ENCODE data around the gene SYT9. TPM values are rescaled to one million over a fixed set of nuclear protein-coding genes. Genes with fewer than 3 reads are reported as not detected.

SYT9 gene
- polyA plus RNA-seq, 3 donors: not detected

DNA sequence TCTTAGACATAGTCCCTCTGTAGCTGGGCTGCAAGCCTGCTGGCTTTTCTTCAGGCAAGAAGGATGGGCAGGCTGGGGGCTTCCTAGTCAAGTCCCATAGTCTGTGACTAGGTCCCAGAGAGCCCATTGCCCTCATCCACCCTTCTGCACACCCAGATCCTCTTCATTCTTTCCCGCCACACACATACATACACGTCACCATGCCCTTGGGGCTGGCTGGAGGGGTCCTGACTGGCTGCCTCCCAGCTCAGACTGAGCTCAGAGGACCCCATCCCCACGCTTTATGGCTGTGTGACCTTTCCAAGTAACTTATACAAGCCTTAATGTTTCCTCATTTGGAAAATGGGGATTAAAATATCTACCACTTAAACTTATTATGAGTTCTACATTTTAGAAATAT, 248.5 kb downstream of the SYT9 start:
- no peak overlapping the region for H3K27ac Mint-ChIP-seq
- H3K9me3 ChIP-seq (replicated peaks in 1 of 2; ENCODE audit: control insufficient read depth in 1 of 2, insufficient read depth in 1 of 2, low read length in 2 of 2): no peaks in the 10 kb centered on the region
- no peak overlapping the region for H3K4me2 ChIP-seq (replicated peaks; ENCODE audit: extremely low read depth, low read length, poor library complexity, severe bottlenecking)
- intact Hi-C loops (cut with micrococcal nuclease): no loop called here
- no peaks in the 10 kb centered on the region for H3K36me3 Mint-ChIP-seq
- WGBS (ENCODE audit: insufficient coverage): no CpG with 5 or more reads among the region's 3 CpGs
- no peak overlapping the region for H3K9ac ChIP-seq (ENCODE audit: insufficient read depth, low read length, poor library complexity, severe bottlenecking)
- no peak for TF ChIP-seq CTCF (IDR thresholded peaks at IDR 0.05)
- H3K27me3 ChIP-seq (ENCODE audit: control insufficient read depth in 2 of 2, insufficient read depth in 2 of 2, low read length in 2 of 2): no peaks in the 10 kb centered on the region
- H3K4me3 ChIP-seq (replicated peaks in 1 of 3; ENCODE audit: low read depth in 2 of 3, low read length in 3 of 3): no peak overlapping the region
- no peak overlapping the region for H2AFZ ChIP-seq (ENCODE audit: insufficient read depth, low read depth, low read length, poor library complexity, severe bottlenecking)
- no peak overlapping the region for H3K4me3 Mint-ChIP-seq
- H3K27me3 Mint-ChIP-seq (ENCODE audit: low read depth in 3 of 3): peaks cover 0 to 3% (median 1%) of the 10 kb centered on the region in 3 donors
- H3K4me1 Mint-ChIP-seq: peaks cover 31% of the 10 kb centered on the region
- DNase-seq: no peak
- H3K4me1 ChIP-seq (ENCODE audit: control insufficient read depth in 1 of 2, insufficient read depth in 2 of 2, low read length in 2 of 2): peaks cover 34 to 36% of the 10 kb centered on the region in 2 donors
- no peaks in the 10 kb centered on the region for H3K79me2 ChIP-seq (ENCODE audit: insufficient read depth, low read length)
- peaks cover 0 to 5% of the 10 kb centered on the region in 2 donors for H3K36me3 ChIP-seq (replicated peaks in 1 of 2; ENCODE audit: control insufficient read depth in 1 of 2, insufficient read depth in 2 of 2, low read length in 2 of 2)
- no peaks in the 10 kb centered on the region for H3K9me3 Mint-ChIP-seq
- H3K27ac ChIP-seq (ENCODE audit: low read depth in 1 of 2, low read length in 2 of 2): no peak overlapping the region
- no peaks in the 10 kb centered on the region for H4K20me1 ChIP-seq (ENCODE audit: insufficient read depth, low read length)

- no peak overlapping the region for H3K4me3 ChIP-seq (replicated peaks in 1 of 3; ENCODE audit: low read depth in 2 of 3, low read length in 3 of 3)
- peaks cover 1 to 3% of the 10 kb centered on the region in 2 donors for H3K36me3 Mint-ChIP-seq
- no peaks in the 10 kb centered on the region for H3K79me2 ChIP-seq (ENCODE audit: insufficient read depth, low read length)
- intact Hi-C loops (cut with micrococcal nuclease): no loop called here
- no peaks in the 10 kb centered on the region for H3K27me3 ChIP-seq (ENCODE audit: control insufficient read depth in 2 of 2, insufficient read depth in 2 of 2, low read length in 2 of 2)
- TF ChIP-seq CTCF (IDR thresholded peaks at IDR 0.05): no peak
- no peaks in the 10 kb centered on the region for H3K9me3 Mint-ChIP-seq
- H3K36me3 ChIP-seq (replicated peaks in 1 of 2; ENCODE audit: control insufficient read depth in 1 of 2, insufficient read depth in 2 of 2, low read length in 2 of 2): peaks cover 0 to 5% of the 10 kb centered on the region in 2 donors
- no peaks in the 10 kb centered on the region for H3K9me3 ChIP-seq (replicated peaks in 1 of 2; ENCODE audit: control insufficient read depth in 1 of 2, insufficient read depth in 1 of 2, low read length in 2 of 2)
- H4K20me1 ChIP-seq (ENCODE audit: insufficient read depth, low read length): no peaks in the 10 kb centered on the region
- no peak overlapping the region for H3K4me3 Mint-ChIP-seq
- H3K4me1 ChIP-seq (ENCODE audit: control insufficient read depth in 1 of 2, insufficient read depth in 2 of 2, low read length in 2 of 2): peaks cover 26% of the 10 kb centered on the region in 2 donors
- H3K27me3 Mint-ChIP-seq (ENCODE audit: low read depth in 3 of 3): peaks cover 0 to 5% (median 1%) of the 10 kb centered on the region in 3 donors
- H3K27ac Mint-ChIP-seq: no peak overlapping the region
- DNase-seq: no peak
- no peak overlapping the region for H2AFZ ChIP-seq (ENCODE audit: insufficient read depth, low read depth, low read length, poor library complexity, severe bottlenecking)
- 88% methylated on average over 3 of the region's 3 CpGs for WGBS (ENCODE audit: insufficient coverage)
- H3K27ac ChIP-seq (ENCODE audit: low read depth in 1 of 2, low read length in 2 of 2): no peak overlapping the region
- peaks cover 22% of the 10 kb centered on the region for H3K4me1 Mint-ChIP-seq
- no peak overlapping the region for H3K4me2 ChIP-seq (replicated peaks; ENCODE audit: extremely low read depth, low read length, poor library complexity, severe bottlenecking)
- no peak overlapping the region for H3K9ac ChIP-seq (ENCODE audit: insufficient read depth, low read length, poor library complexity, severe bottlenecking)
These were observed 249.5 kb downstream of the SYT9 start for GRCh38 chr11:7501251-7501650.
